SK-MEL-5 (cell line): Measurements from ENCODE around the gene TRIM6. TPM values are rescaled to one million over a fixed set of nuclear protein-coding genes. Genes with fewer than 3 reads are reported as not detected.
"Not testable (repeated sequence)": the region's sequence is repeated elsewhere in the genome, so short reads cannot be mapped to it uniquely, and the experiment has no call there.

Source experiments
- DNase-seq: peaks from one replicate; pipeline ENCODE4 v3.0.0-alpha.2; 2016; ENCODE audit warnings: low read depth, low spot score
- in situ Hi-C: cut with HindIII; loops from 2 replicates; pipeline ENCODE4 v1.10.0; 2016; ENCODE audit warnings: low sequenced_read_pairs, high pct_unique_total_duplicates, low pct_unique_long_range_greater_than_20kb
- total RNA-seq: library from RNA; depleted of rRNA; stranded (reverse); fragments of >200 nt; shearing (Covaris generic); gene quantifications from 2 replicates; pipeline ENCODE4 v1.2.3, GENCODE V29; 2014

The TRIM6 gene
- total RNA-seq, 1 experiment from 2014 or later: 11.6 TPM

GRCh38 chr11:5597953-5598352, 1.5 kb downstream of the TRIM6 start:
- no peak for DNase-seq
- in situ Hi-C loops: no loop called here

- peak; percentile 90 for DNase-seq
- in situ Hi-C loops: no loop called here
Observed at GRCh38 chr11:5600374-5600851, 4.0 kb downstream of the TRIM6 start.

GRCh38 chr11:5602791-5603190, 6.4 kb downstream of the TRIM6 start:
- DNase-seq, in situ Hi-C loops: not testable (repeated sequence)

GRCh38 chr11:5603326-5603725, 6.9 kb downstream of the TRIM6 start:
- in situ Hi-C loops: no loop called here
- no peak for DNase-seq

GRCh38 chr11:5604896-5605295, 8.5 kb downstream of the TRIM6 start:
- no peak for DNase-seq
- in situ Hi-C loops: no loop called here

GRCh38 chr11:5605849-5606248, 9.4 kb downstream of the TRIM6 start:
- in situ Hi-C loops: no loop called here
- DNase-seq: no peak

- in situ Hi-C loops: no loop called here
- DNase-seq: no peak
Observed at GRCh38 chr11:5608808-5609207, 12.4 kb downstream of the TRIM6 start.

GRCh38 chr11:5610446-5610845, 14.0 kb downstream of the TRIM6 start:
- in situ Hi-C loops: no loop called here
- no peak for DNase-seq

GRCh38 chr11:5611627-5612026, 15.2 kb downstream of the TRIM6 start:
- in situ Hi-C loops: no loop called here
- peak; percentile 55 for DNase-seq

- in situ Hi-C loops: no loop called here
- DNase-seq: peak; percentile 35
Observed at GRCh38 chr11:5618807-5619206, 22.4 kb downstream of the TRIM6 start.

GRCh38 chr11:5620651-5621521, 24.4 kb downstream of the TRIM6 start:
- in situ Hi-C loops: no loop called here
- no peak for DNase-seq

GRCh38 chr11:5621580-5621979, 25.1 kb downstream of the TRIM6 start:
- DNase-seq: no peak
- in situ Hi-C loops: no loop called here

GRCh38 chr11:5622802-5623201, 26.4 kb downstream of the TRIM6 start:
- in situ Hi-C loops: no loop called here
- DNase-seq: no peak

GRCh38 chr11:5624489-5625279, 28.2 kb downstream of the TRIM6 start, which contains the start of gene TRIM34:
TRIM34 (plus strand) TSS chr11:5625001; CDS start chr11:5632332, 7,331 bp downstream.
- DNase-seq: peak; percentile 75
- in situ Hi-C loops: no loop called here

- peak; percentile 67 for DNase-seq
- in situ Hi-C loops: no loop called here
Observed at GRCh38 chr11:5625281-5625680, 28.8 kb downstream of the TRIM6 start.

GRCh38 chr11:5626196-5626595, 29.8 kb downstream of the TRIM6 start:
- DNase-seq: no peak
- in situ Hi-C loops: no loop called here

GRCh38 chr11:5631417-5631816, 35.0 kb downstream of the TRIM6 start:
- DNase-seq: no peak
- in situ Hi-C loops: no loop called here

- in situ Hi-C loops: no loop called here
- no peak for DNase-seq
Observed at GRCh38 chr11:5631969-5632635, 35.7 kb downstream of the TRIM6 start.
